ACC112 (cell line): ENCODE data around the gene ASPHD2.

ENCODE experiments used
- H2AFZ ChIP-seq: fragments of 200-600 bp; sonication (generic); one replicate; pipeline ENCODE4 v1.6.0; 2017; ENCODE audit warnings: antibody characterized with exemption, low read length; ENCODE audit not compliant: unreplicated experiment
- H3K27ac ChIP-seq: fragments of 200-600 bp; sonication (generic); 2 replicates; pipeline ENCODE4 v1.5.1; 2014; ENCODE audit warnings: low read depth, mild to moderate bottlenecking, antibody characterized with exemption, low read length, moderate library complexity
- H3K27me3 ChIP-seq: fragments of 200-600 bp; sonication (generic); 2 replicates; pipeline ENCODE4 v1.6.1; 2014; ENCODE audit warnings: mild to moderate bottlenecking, antibody characterized with exemption, low read length, moderate library complexity, mixed read lengths; ENCODE audit not compliant: insufficient read depth
- H3K36me3 ChIP-seq: fragments of 200-600 bp; sonication (generic); 2 replicates; pipeline ENCODE4 v1.6.1; 2016; ENCODE audit warnings: mild to moderate bottlenecking, antibody characterized with exemption, low read length, moderate library complexity, mixed read lengths; ENCODE audit not compliant: insufficient read depth
- H3K4me1 ChIP-seq: fragments of 200-600 bp; sonication (generic); one replicate; pipeline ENCODE4 v1.6.1; 2016; ENCODE audit warnings: low read length, mixed read lengths; ENCODE audit not compliant: insufficient read depth, unreplicated experiment, control insufficient read depth
- H3K4me3 ChIP-seq: fragments of 200-600 bp; sonication (generic); 2 replicates; pipeline ENCODE4 v1.5.1; 2014; ENCODE audit warnings: mild to moderate bottlenecking, low read depth, low read length
- H3K79me2 ChIP-seq: fragments of 200-600 bp; sonication (generic); one replicate; pipeline ENCODE4 v1.6.0; 2016; ENCODE audit warnings: low read length; ENCODE audit not compliant: control insufficient read depth, unreplicated experiment, insufficient read depth

Gene ASPHD2

DNA sequence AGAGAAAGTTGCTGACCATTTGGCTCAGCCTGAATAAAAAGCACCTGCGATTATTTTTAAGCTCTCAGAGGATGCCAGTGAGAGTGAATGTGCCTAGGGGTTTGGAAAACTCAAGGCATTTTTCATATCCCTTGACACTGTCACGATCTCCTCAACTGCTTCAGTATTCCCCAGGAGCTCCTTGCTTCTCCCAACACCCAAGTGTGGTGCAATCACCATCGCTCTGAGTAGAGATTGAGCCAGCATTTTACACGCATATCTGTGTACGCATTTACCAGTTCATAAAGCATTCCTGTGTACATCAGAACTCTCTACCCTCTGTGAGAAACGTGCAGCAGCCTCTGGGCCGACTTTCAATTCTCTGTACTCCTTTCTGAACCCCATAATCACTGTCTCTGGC is 56.0 kb downstream of the ASPHD2 start:
- H3K27me3 ChIP-seq = no peaks in the 10 kb centered on the region
- H3K79me2 ChIP-seq = peaks cover 25% of the 10 kb centered on the region
- H2AFZ ChIP-seq = no peak overlapping the region
- H3K4me1 ChIP-seq = peaks cover 8% of the 10 kb centered on the region
- H3K4me3 ChIP-seq = peak overlapping the region; percentile 85
- H3K27ac ChIP-seq = no peak overlapping the region
- peaks cover 10% of the 10 kb centered on the region; the same call in 1 of the 2 replicates for H3K36me3 ChIP-seq

GRCh38 chr22:26485806-26486390 is 56.8 kb downstream of the ASPHD2 start:
- H3K4me1 ChIP-seq = peaks cover 8% of the 10 kb centered on the region
- H3K36me3 ChIP-seq = peaks cover 10% of the 10 kb centered on the region; the same call in 1 of the 2 replicates
- H3K27me3 ChIP-seq = no peaks in the 10 kb centered on the region
- no peak overlapping the region for H3K4me3 ChIP-seq
- no peak overlapping the region for H3K27ac ChIP-seq
- peaks cover 24% of the 10 kb centered on the region for H3K79me2 ChIP-seq
- no peak overlapping the region for H2AFZ ChIP-seq

- no peak overlapping the region for H3K4me3 ChIP-seq
- H3K79me2 ChIP-seq = peaks cover 20% of the 10 kb centered on the region
- no peaks in the 10 kb centered on the region for H3K27me3 ChIP-seq
- peaks cover 8% of the 10 kb centered on the region for H3K4me1 ChIP-seq
- H3K27ac ChIP-seq = no peak overlapping the region
- peaks cover 10% of the 10 kb centered on the region; the same call in 1 of the 2 replicates for H3K36me3 ChIP-seq
- H2AFZ ChIP-seq = no peak overlapping the region
Observed at GRCh38 chr22:26486394-26486793, 57.3 kb downstream of the ASPHD2 start.

DNA sequence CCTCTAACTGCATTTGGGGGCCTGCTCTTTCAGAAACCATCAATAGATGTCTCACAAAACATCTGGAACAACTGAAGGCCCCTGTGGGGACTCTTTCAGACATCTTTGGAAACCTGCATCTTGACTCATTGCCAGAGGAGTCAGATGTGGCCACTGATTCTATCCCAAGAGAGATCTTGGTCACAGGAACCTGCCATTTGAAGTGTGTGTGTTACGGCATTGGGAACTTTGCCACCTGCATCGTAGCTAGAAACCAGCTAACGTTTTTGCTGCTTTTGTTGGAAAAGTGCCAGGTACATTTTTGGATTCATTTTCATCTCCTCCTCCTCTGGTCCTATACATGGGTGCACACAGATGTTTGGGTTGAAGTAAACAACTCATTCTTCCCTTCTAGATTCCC is 58.9 kb downstream of the ASPHD2 start:
- Histone ChIP-seq H3K36me3 (peaks cover 13% of the 10 kb centered on the region; the same call in 1 of the 2 replicates), H2AFZ (no peak overlapping the region), H3K4me3 (no peak overlapping the region), H3K79me2 (peaks cover 12% of the 10 kb centered on the region), H3K4me1 (peaks cover 4% of the 10 kb centered on the region), H3K27me3 (no peaks in the 10 kb centered on the region), H3K27ac (no peak overlapping the region)

- Histone ChIP-seq H3K27me3 (no peaks in the 10 kb centered on the region), H3K27ac (no peak overlapping the region), H3K79me2 (peaks cover 6% of the 10 kb centered on the region), H3K4me1 (peaks cover 4% of the 10 kb centered on the region), H3K4me3 (no peak overlapping the region), H2AFZ (no peak overlapping the region), H3K36me3 (peaks cover 13% of the 10 kb centered on the region; the same call in 1 of the 2 replicates)
Observed at GRCh38 chr22:26489447-26490036, 60.5 kb downstream of the ASPHD2 start.

DNA sequence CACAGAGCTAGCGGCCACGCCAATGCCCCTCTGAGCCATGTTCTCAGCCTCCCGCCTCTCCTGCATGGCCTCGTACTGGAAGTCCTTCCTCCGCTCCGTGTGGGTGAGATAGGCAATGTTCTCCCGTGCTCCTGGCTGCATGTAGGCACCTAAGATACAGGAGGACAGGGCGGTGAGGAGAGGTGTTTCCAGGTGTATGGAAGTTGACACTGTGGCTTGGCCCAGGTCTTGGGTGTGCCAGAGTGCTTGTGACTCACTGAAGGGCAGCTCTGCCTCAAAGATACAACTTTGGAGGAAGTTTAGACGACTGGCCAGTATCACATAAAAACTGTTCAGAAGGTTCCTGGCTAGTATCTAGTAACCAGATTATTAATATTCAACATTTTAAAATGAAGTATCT is 63.2 kb downstream of the ASPHD2 start:
- Histone ChIP-seq H3K36me3 (peaks cover 13% of the 10 kb centered on the region; the same call in 1 of the 2 replicates), H2AFZ (no peak overlapping the region), H3K4me3 (no peak overlapping the region), H3K27me3 (no peaks in the 10 kb centered on the region), H3K27ac (no peak overlapping the region), H3K4me1 (no peaks in the 10 kb centered on the region), H3K79me2 (no peaks in the 10 kb centered on the region)

GRCh38 chr22:26494506-26494905 is 65.4 kb downstream of the ASPHD2 start:
- Histone ChIP-seq H3K79me2 (no peaks in the 10 kb centered on the region), H3K36me3 (peaks cover 8% of the 10 kb centered on the region; the same call in 1 of the 2 replicates), H3K4me1 (no peaks in the 10 kb centered on the region), H3K27ac (no peak overlapping the region), H3K27me3 (no peaks in the 10 kb centered on the region), H2AFZ (no peak overlapping the region), H3K4me3 (no peak overlapping the region)
